ENCODE data around the gene CD99. TPM values are rescaled to one million over a fixed set of nuclear protein-coding genes. Genes with fewer than 3 reads are reported as not detected.

The CD99 gene, protein sequence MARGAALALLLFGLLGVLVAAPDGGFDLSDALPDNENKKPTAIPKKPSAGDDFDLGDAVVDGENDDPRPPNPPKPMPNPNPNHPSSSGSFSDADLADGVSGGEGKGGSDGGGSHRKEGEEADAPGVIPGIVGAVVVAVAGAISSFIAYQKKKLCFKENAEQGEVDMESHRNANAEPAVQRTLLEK
- 100 to 1,000 TPM; 135 to 300 (median 233) TPM for total RNA-seq

- DNase-seq = peak; percentile 88 to 98
- Histone ChIP-seq H3K27ac (peak within 1 kb of the TSS; percentile 77 to 92 (median 89)), H3K4me3 (peak within 1 kb of the TSS; percentile 73 to 98 (median 88)), H3K27me3 (no peaks in the 10 kb centered on the region), H3K9me3 (no peaks in the 10 kb centered on the region), H3K4me1 (peaks cover 30 to 38% (median 34%) of the 10 kb centered on the region in 4 donors), H3K36me3 (no peaks in the 10 kb centered on the region)
- TF ChIP-seq POLR2A (IDR thresholded peaks at IDR 0.05) (peak in 3 of 4 donors; percentile 60 to 90 (median 87)), POLR2AphosphoS5 (IDR thresholded peaks at IDR 0.05) (peak; percentile 84 to 90), EP300 (IDR thresholded peaks at IDR 0.05) (peak in 1 of 4 donors; percentile 22)
- TF ChIP-seq, protein P1, sequence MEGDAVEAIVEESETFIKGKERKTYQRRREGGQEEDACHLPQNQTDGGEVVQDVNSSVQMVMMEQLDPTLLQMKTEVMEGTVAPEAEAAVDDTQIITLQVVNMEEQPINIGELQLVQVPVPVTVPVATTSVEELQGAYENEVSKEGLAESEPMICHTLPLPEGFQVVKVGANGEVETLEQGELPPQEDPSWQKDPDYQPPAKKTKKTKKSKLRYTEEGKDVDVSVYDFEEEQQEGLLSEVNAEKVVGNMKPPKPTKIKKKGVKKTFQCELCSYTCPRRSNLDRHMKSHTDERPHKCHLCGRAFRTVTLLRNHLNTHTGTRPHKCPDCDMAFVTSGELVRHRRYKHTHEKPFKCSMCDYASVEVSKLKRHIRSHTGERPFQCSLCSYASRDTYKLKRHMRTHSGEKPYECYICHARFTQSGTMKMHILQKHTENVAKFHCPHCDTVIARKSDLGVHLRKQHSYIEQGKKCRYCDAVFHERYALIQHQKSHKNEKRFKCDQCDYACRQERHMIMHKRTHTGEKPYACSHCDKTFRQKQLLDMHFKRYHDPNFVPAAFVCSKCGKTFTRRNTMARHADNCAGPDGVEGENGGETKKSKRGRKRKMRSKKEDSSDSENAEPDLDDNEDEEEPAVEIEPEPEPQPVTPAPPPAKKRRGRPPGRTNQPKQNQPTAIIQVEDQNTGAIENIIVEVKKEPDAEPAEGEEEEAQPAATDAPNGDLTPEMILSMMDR (IDR thresholded peaks at IDR 0.05) = peak in 3 of 6 experiments; percentile 8 to 22 (median 16)
- peak; percentile 95 to 97 for ATAC-seq (ENCODE audit: low FRiP score in 2 of 2)
- 0% methylated on average over 19 to 27 of the region's 73 CpGs for WGBS, 2 donors
Observed at GRCh38 chrX:2690856-2691542, at the start of gene CD99. Gene CD99, plus strand, starts transcription at chrX:2691295. Its CDS starts 66 bp downstream, at chrX:2691361.

GRCh38 chrX:2642146-2642545 is 48.9 kb upstream of the CD99 start:
- ATAC-seq (ENCODE audit: low FRiP score in 2 of 2) = no peak
- H3K9me3 ChIP-seq = no peaks in the 10 kb centered on the region
- H3K4me3 ChIP-seq = no peak overlapping the region
- WGBS, 2 donors = 91 to 94% methylated on average over 8 of the region's 8 CpGs
- TF ChIP-seq, protein P1 (IDR thresholded peaks at IDR 0.05) = no peak
- TF ChIP-seq POLR2AphosphoS5 (IDR thresholded peaks at IDR 0.05) (no peak), EP300 (IDR thresholded peaks at IDR 0.05) (no peak), POLR2A (IDR thresholded peaks at IDR 0.05) (no peak)
- peaks cover 0 to 28% (median 1%) of the 10 kb centered on the region in 4 donors for H3K36me3 ChIP-seq
- no peaks in the 10 kb centered on the region for H3K27me3 ChIP-seq
- no peak for DNase-seq
- no peaks in the 10 kb centered on the region for H3K4me1 ChIP-seq
- no peak overlapping the region for H3K27ac ChIP-seq

DNA sequence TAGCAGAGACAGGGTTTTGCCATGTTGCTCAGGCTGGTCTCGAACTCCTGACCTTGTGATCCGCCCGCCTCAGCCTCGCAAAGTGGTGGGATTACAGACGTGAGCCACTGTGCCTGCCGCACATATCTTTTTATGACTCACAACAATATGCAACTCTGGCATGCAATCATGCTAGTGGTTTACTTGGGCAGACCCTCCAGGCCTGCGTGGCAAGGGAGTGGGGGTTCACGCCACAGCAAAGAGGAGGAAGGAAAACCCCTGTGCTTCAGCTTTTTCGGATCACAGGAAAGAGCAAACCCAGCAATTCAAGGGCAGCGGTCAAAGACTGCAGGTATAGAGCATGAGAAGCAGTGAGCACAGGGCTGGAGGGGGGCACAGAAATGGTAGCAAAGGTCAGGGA is 48.3 kb upstream of the CD99 start:
- TF ChIP-seq POLR2A (IDR thresholded peaks at IDR 0.05) = no peak
- TF ChIP-seq, protein P1 (IDR thresholded peaks at IDR 0.05) = no peak
- no peak for TF ChIP-seq EP300 (IDR thresholded peaks at IDR 0.05)
- no peak for TF ChIP-seq POLR2AphosphoS5 (IDR thresholded peaks at IDR 0.05)
- Histone ChIP-seq H3K27me3 (no peaks in the 10 kb centered on the region), H3K4me3 (no peak overlapping the region), H3K9me3 (no peaks in the 10 kb centered on the region), H3K27ac (no peak overlapping the region), H3K36me3 (peaks cover 0 to 28% (median 1%) of the 10 kb centered on the region in 4 donors), H3K4me1 (no peaks in the 10 kb centered on the region)
- ATAC-seq (ENCODE audit: low FRiP score in 2 of 2) = no peak
- no peak for DNase-seq
- 77 to 89% methylated on average over 10 of the region's 10 CpGs for WGBS, 2 donors

GRCh38 chrX:2643880-2644279 is 47.2 kb upstream of the CD99 start:
- 91 to 92% methylated on average over 1 of the region's 1 CpG for WGBS, 2 donors
- no peak for TF ChIP-seq POLR2AphosphoS5 (IDR thresholded peaks at IDR 0.05)
- TF ChIP-seq EP300 (IDR thresholded peaks at IDR 0.05) = no peak
- TF ChIP-seq, protein P1 (IDR thresholded peaks at IDR 0.05) = no peak
- no peak for TF ChIP-seq POLR2A (IDR thresholded peaks at IDR 0.05)
- no peak overlapping the region for H3K27ac ChIP-seq

More at GRCh38 chrX:2643880-2644279, 47.2 kb upstream of the CD99 start:
- Histone ChIP-seq H3K9me3 (no peaks in the 10 kb centered on the region), H3K4me3 (no peak overlapping the region), H3K36me3 (peaks cover 0 to 19% (median 0%) of the 10 kb centered on the region in 4 donors), H3K27me3 (no peaks in the 10 kb centered on the region), H3K4me1 (no peaks in the 10 kb centered on the region)
- DNase-seq (no peak), ATAC-seq (ENCODE audit: low FRiP score in 2 of 2) (no peak)
